Measurements from ENCODE around the gene FBRSL1.

Gene FBRSL1

DNA sequence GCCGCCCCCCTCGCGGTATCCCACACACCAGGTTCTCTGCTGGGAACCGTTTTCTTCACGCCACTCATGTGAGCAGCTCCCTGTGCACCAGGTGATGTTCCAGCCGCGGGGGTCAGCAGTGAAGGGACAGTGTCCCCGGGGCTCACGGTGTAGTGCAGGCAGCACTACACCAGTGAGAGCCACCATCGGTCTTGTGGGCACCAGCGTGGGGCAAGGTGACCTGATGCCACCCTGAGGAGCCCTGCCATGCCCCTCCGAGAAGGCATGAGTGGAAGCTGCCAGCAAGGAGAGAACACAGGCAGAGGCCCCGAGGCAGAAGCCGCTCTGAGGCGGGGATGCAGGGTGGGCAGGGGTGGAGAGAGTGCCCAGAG, 11.5 kb upstream of the FBRSL1 start:
- Histone ChIP-seq H3K4me2 (ENCODE audit: low read depth, low read length) (no peak overlapping the region), H3K27me3 (replicated peaks; ENCODE audit: insufficient read depth, low read length) (peaks cover 35% of the 10 kb centered on the region)

DNA sequence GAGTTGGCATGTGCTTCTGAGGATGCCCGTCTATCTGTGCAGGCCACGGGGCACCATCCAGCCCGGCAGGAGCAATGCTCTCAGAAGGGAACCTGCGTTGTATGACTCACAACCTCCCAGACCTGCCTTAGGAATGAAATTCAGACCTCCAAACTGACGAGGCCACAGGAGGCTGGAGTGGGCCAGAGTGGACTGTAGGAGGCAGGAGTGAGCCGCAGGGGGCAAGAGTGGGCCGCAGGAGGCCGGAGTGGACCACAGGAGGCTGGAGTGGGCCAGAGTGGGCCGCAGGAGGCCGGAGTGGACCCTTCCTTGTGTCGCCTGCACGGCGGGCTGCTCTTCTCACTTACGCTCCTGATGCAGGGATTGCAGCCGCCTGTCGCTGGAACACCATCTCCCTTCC, 11.1 kb upstream of the FBRSL1 start:
- H2AFZ ChIP-seq (ENCODE audit: low read length) = no peak overlapping the region

More for the DNA sequence above, 11.5 kb upstream of the FBRSL1 start:
- Histone ChIP-seq H4K20me1 (ENCODE audit: insufficient read depth, low read length) (no peaks in the 10 kb centered on the region), H3K36me3 (replicated peaks; ENCODE audit: insufficient read depth, low read length) (no peaks in the 10 kb centered on the region), H3K4me3 (ENCODE audit: low read length) (no peak overlapping the region), H3K9me2 (replicated peaks; ENCODE audit: insufficient read depth, low read length) (no peaks in the 10 kb centered on the region), H3K4me1 (ENCODE audit: low read length) (no peaks in the 10 kb centered on the region), H3K9me3 (replicated peaks; ENCODE audit: insufficient read depth, low read length) (no peaks in the 10 kb centered on the region), H3K27ac (ENCODE audit: low read length) (no peak overlapping the region), H3F3A (ENCODE audit: insufficient read depth, low read length) (no peaks in the 10 kb centered on the region), H3K9ac (ENCODE audit: low read length) (no peak overlapping the region), H2AFZ (ENCODE audit: low read length) (no peak overlapping the region), H3K79me2 (ENCODE audit: low read length) (no peaks in the 10 kb centered on the region)
- DNase-seq = no peak
- TF ChIP-seq EZH2 (optimal IDR thresholded peaks at IDR 0.05; ENCODE audit: low read depth, low read length) = no peak
- TF ChIP-seq, protein P1, sequence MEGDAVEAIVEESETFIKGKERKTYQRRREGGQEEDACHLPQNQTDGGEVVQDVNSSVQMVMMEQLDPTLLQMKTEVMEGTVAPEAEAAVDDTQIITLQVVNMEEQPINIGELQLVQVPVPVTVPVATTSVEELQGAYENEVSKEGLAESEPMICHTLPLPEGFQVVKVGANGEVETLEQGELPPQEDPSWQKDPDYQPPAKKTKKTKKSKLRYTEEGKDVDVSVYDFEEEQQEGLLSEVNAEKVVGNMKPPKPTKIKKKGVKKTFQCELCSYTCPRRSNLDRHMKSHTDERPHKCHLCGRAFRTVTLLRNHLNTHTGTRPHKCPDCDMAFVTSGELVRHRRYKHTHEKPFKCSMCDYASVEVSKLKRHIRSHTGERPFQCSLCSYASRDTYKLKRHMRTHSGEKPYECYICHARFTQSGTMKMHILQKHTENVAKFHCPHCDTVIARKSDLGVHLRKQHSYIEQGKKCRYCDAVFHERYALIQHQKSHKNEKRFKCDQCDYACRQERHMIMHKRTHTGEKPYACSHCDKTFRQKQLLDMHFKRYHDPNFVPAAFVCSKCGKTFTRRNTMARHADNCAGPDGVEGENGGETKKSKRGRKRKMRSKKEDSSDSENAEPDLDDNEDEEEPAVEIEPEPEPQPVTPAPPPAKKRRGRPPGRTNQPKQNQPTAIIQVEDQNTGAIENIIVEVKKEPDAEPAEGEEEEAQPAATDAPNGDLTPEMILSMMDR (IDR thresholded peaks at IDR 0.05; ENCODE audit: low read length) = no peak
- no peak for TF ChIP-seq EZH2phosphoT487 (IDR thresholded peaks at IDR 0.05; ENCODE audit: low read length)

DNA sequence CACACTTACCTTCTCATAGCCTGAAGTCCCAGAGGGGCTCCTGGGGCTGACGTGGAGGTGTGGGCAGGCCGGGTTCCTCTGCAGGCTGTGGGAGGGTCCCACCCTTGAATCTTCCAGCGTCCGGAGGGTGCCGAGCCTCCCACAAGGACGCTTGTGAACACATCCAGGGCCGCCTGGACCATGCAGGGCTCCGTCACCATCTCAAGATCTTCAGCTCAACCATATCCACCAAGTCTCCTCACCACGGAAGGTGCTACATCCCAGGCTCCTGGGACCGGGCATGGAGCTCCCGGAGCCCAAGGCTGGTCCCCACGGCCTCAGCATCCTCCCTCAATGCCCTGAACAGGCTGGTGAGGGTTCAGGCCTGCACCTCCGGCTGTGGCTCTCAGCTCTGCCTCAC, 10.7 kb upstream of the FBRSL1 start:
- Histone ChIP-seq H3K79me2 (ENCODE audit: low read length) (no peaks in the 10 kb centered on the region), H3K27ac (ENCODE audit: low read length) (no peak overlapping the region), H4K20me1 (ENCODE audit: insufficient read depth, low read length) (no peaks in the 10 kb centered on the region), H3K4me3 (ENCODE audit: low read length) (no peak overlapping the region), H3K4me2 (ENCODE audit: low read depth, low read length) (no peak overlapping the region), H3K27me3 (replicated peaks; ENCODE audit: insufficient read depth, low read length) (peaks cover 39% of the 10 kb centered on the region), H2AFZ (ENCODE audit: low read length) (no peak overlapping the region), H3K4me1 (ENCODE audit: low read length) (no peaks in the 10 kb centered on the region), H3K9ac (ENCODE audit: low read length) (no peak overlapping the region), H3K9me2 (replicated peaks; ENCODE audit: insufficient read depth, low read length) (no peaks in the 10 kb centered on the region), H3K9me3 (replicated peaks; ENCODE audit: insufficient read depth, low read length) (no peaks in the 10 kb centered on the region), H3K36me3 (replicated peaks; ENCODE audit: insufficient read depth, low read length) (no peaks in the 10 kb centered on the region), H3F3A (ENCODE audit: insufficient read depth, low read length) (no peaks in the 10 kb centered on the region)
- no peak for DNase-seq
- TF ChIP-seq EZH2 (optimal IDR thresholded peaks at IDR 0.05; ENCODE audit: low read depth, low read length) (no peak), EZH2phosphoT487 (IDR thresholded peaks at IDR 0.05; ENCODE audit: low read length) (no peak)
- TF ChIP-seq, protein P1 (IDR thresholded peaks at IDR 0.05; ENCODE audit: low read length) = no peak

More for the DNA sequence above, 11.1 kb upstream of the FBRSL1 start:
- H4K20me1 ChIP-seq (ENCODE audit: insufficient read depth, low read length) = no peaks in the 10 kb centered on the region
- H3K27me3 ChIP-seq (replicated peaks; ENCODE audit: insufficient read depth, low read length) = peaks cover 39% of the 10 kb centered on the region
- no peaks in the 10 kb centered on the region for H3K9me2 ChIP-seq (replicated peaks; ENCODE audit: insufficient read depth, low read length)
- H3F3A ChIP-seq (ENCODE audit: insufficient read depth, low read length) = no peaks in the 10 kb centered on the region
- no peaks in the 10 kb centered on the region for H3K79me2 ChIP-seq (ENCODE audit: low read length)
- H3K36me3 ChIP-seq (replicated peaks; ENCODE audit: insufficient read depth, low read length) = no peaks in the 10 kb centered on the region
- H3K9ac ChIP-seq (ENCODE audit: low read length) = no peak overlapping the region
- H3K27ac ChIP-seq (ENCODE audit: low read length) = no peak overlapping the region
- DNase-seq = no peak
- H3K4me2 ChIP-seq (ENCODE audit: low read depth, low read length) = no peak overlapping the region
- no peaks in the 10 kb centered on the region for H3K9me3 ChIP-seq (replicated peaks; ENCODE audit: insufficient read depth, low read length)
- no peaks in the 10 kb centered on the region for H3K4me1 ChIP-seq (ENCODE audit: low read length)
- H3K4me3 ChIP-seq (ENCODE audit: low read length) = no peak overlapping the region
- TF ChIP-seq, protein P1 (IDR thresholded peaks at IDR 0.05; ENCODE audit: low read length) = no peak
- TF ChIP-seq EZH2 (optimal IDR thresholded peaks at IDR 0.05; ENCODE audit: low read depth, low read length) (no peak), EZH2phosphoT487 (IDR thresholded peaks at IDR 0.05; ENCODE audit: low read length) (no peak)
